Uterus (tissue), 4 donors: Measurements from ENCODE around the gene DBNDD2. TPM values are rescaled to one million over a fixed set of nuclear protein-coding genes. Genes with fewer than 3 reads are reported as not detected.

Experiments used
- DNase-seq, 2 donors: peaks; one replicate each; pipeline ENCODE4 v3.0.0-alpha.2; 2019 to 2020
- H3K27ac ChIP-seq, 2 donors: fragments of 200-600 bp; sonication (generic); 1 replicate in 1 of 2; 2 replicates in 1 of 2; pipeline ENCODE4 v1.5.1; 2016 to 2018
- H3K27me3 ChIP-seq, 2 donors: fragments of 200-600 bp; sonication (generic); one replicate each; pipeline ENCODE4 v1.5.1; 2018 to 2019; ENCODE audit warnings: control low read depth in 1 of 2
- H3K36me3 ChIP-seq, 2 donors: fragments of 200-600 bp; sonication (generic); one replicate each; pipeline ENCODE4 v1.5.1; 2019; ENCODE audit warnings: control low read depth in 1 of 2
- H3K4me1 ChIP-seq, 2 donors: fragments of 200-600 bp; sonication (generic); one replicate each; pipeline ENCODE4 v1.5.1; 2018 to 2019; ENCODE audit warnings: control low read depth in 1 of 2
- H3K4me3 ChIP-seq, 2 donors: fragments of 200-600 bp; sonication (generic); 1 replicate in 1 of 2; 2 replicates in 1 of 2; pipeline ENCODE4 v1.5.1; 2018 to 2019; ENCODE audit warnings: mild to moderate bottlenecking in 1 of 2
- H3K9me3 ChIP-seq, 2 donors: fragments of 200-600 bp; sonication (generic); one replicate each; pipeline ENCODE4 v1.5.1; 2019; ENCODE audit warnings: control low read depth in 1 of 2
- CTCF ChIP-seq, 4 experiments: fragments of 200-600 bp in 2 of 4; fragments of 450-650 bp in 2 of 4; sonication (generic) in 2 of 4; IDR thresholded peaks; one replicate each; pipeline ENCODE4 v1.5.1; 2016 to 2019; ENCODE audit warnings: antibody characterized with exemption in 4 of 4, mild to moderate bottlenecking in 2 of 4, moderate library complexity in 1 of 4
- POLR2A ChIP-seq, 2 donors: fragments of 450-650 bp; IDR thresholded peaks; one replicate each; pipeline ENCODE4 v1.6.1; 2016; ENCODE audit warnings: antibody characterized with exemption in 2 of 2, mild to moderate bottlenecking in 1 of 2, moderate library complexity in 1 of 2
- intact Hi-C: fragments of 100-400 bp; cut with DNase I; formaldehyde crosslinking; loops from one replicate; pipeline ENCODE4 v1.15.1; 2023; ENCODE audit warnings: low total_unique reads
- microRNA-seq: library from miRNA; unstranded; fragments of <30 nt; microRNA quantifications from one replicate; pipeline ENCODE4, GENCODE V29; 2016; ENCODE audit warnings: borderline microRNAs expressed, borderline replicate concordance
- small RNA-seq: library from RNA; depleted of rRNA; stranded (forward); fragments of <200 nt; gene quantifications from one replicate; pipeline ENCODE3, GENCODE V24; 2016
- total RNA-seq, 4 donors: library from RNA; depleted of rRNA in 3 of 4; stranded (reverse); fragments of >200 nt in 3 of 4; gene quantifications; one replicate each; pipeline versions ENCODE4 v1.1.0 to v1.2.4, GENCODE V29; 2014 to 2023
- donor health status: DM: yes; HTN: yes; CAD: no.

The DBNDD2 gene
- total RNA-seq, 4 donors from 2014 or later: 7.5 to 84.2 (median 62.4) TPM

- Histone ChIP-seq H3K4me3 (no peak overlapping the region), H3K9me3 (no peaks in the 10 kb centered on the region), H3K36me3 (no peaks in the 10 kb centered on the region), H3K27ac (no peak overlapping the region), H3K4me1 (no peaks in the 10 kb centered on the region), H3K27me3 (no peaks in the 10 kb centered on the region)
- intact Hi-C loops: no loop called here
- TF ChIP-seq CTCF (IDR thresholded peaks at IDR 0.05): no peak
- no peak for TF ChIP-seq POLR2A (IDR thresholded peaks at IDR 0.05)
- DNase-seq: no peak
Measured at GRCh38 chr20:45456632-45457031, 48.5 kb downstream of the DBNDD2 start.

GRCh38 chr20:45459606-45460005 lies 51.5 kb downstream of the DBNDD2 start:
- H3K27ac ChIP-seq: no peak overlapping the region
- no peak overlapping the region for H3K4me3 ChIP-seq
- H3K9me3 ChIP-seq: no peaks in the 10 kb centered on the region
- no peak for TF ChIP-seq CTCF (IDR thresholded peaks at IDR 0.05)
- no peaks in the 10 kb centered on the region for H3K36me3 ChIP-seq
- DNase-seq: no peak
- no peaks in the 10 kb centered on the region for H3K27me3 ChIP-seq
- no peaks in the 10 kb centered on the region for H3K4me1 ChIP-seq
- intact Hi-C loops: no loop called here

Small RNAs within 50 kb of the gene (microRNA-seq; reads per million reads assigned to microRNA genes)
- not detected for gene MIR6812

Small RNAs within 50 kb of the gene (small RNA-seq; reads per million reads assigned to genes)
- gene MIR6812: not detected

Other genes with a start within 250 kb of the DBNDD2 start
- gene PI3, start 233.4 kb upstream of the DBNDD2 start, total RNA-seq: not detected
- gene SEMG1, start 201.3 kb upstream of the DBNDD2 start, total RNA-seq: not detected
- not detected for gene SEMG2, start 186.9 kb upstream of the DBNDD2 start, total RNA-seq
- gene SLPI, start 153.7 kb upstream of the DBNDD2 start, total RNA-seq: 10 to 100 TPM in 3 of 4 donors, 1 to 10 TPM in 1; 1.0 to 57.4 (median 20.9) TPM
- not detected for gene RBPJL, start 101.4 kb upstream of the DBNDD2 start, total RNA-seq
- gene MATN4, start 100.0 kb upstream of the DBNDD2 start, total RNA-seq: 1 to 10 TPM in 1 of 4 donors, not detected in 3; 5.6 TPM
- gene SDC4, start 59.9 kb upstream of the DBNDD2 start, total RNA-seq: 10 to 100 TPM in 3 of 4 donors, 1 to 10 TPM in 1; 7.9 to 77.9 (median 48.4) TPM
- 10 to 100 TPM; 19.0 to 35.6 (median 25.0) TPM for gene SYS1, start 45.1 kb upstream of the DBNDD2 start, total RNA-seq
- 1 to 10 TPM in 1 of 4 donors, not detected in 3; 1.9 TPM for gene TP53TG5, start 30.0 kb upstream of the DBNDD2 start, total RNA-seq
- 10 to 100 TPM; 28.7 to 89.2 (median 62.6) TPM for gene PIGT, start 7.9 kb downstream of the DBNDD2 start, total RNA-seq
- 10 to 100 TPM in 2 of 4 donors, 1 to 10 TPM in 1, not detected in 1; 7.9 to 18.3 (median 15.5) TPM for gene WFDC2, start 61.5 kb downstream of the DBNDD2 start, total RNA-seq
- gene SPINT3, start 107.3 kb downstream of the DBNDD2 start, total RNA-seq: not detected
- gene WFDC6, start 131.2 kb downstream of the DBNDD2 start, total RNA-seq: not detected
- gene EPPIN, start 139.1 kb downstream of the DBNDD2 start, total RNA-seq: under 1 TPM in 1 of 4 donors, not detected in 3; 0.97 TPM
- gene WFDC8, start 171.0 kb downstream of the DBNDD2 start, total RNA-seq: not detected
- not detected for gene WFDC10A, start 221.4 kb downstream of the DBNDD2 start, total RNA-seq
- gene WFDC9, start 223.0 kb downstream of the DBNDD2 start, total RNA-seq: not detected